Neural cell (in vitro differentiated cells): ENCODE data around the gene LDB3.

Source experiments
- CTCF ChIP-seq: fragments of 450-650 bp; IDR thresholded peaks from 2 replicates; pipeline ENCODE4 v1.5.1; 2014; ENCODE audit warnings: antibody characterized with exemption, mild to moderate bottlenecking, moderate library complexity; ENCODE audit not compliant: poor library complexity, severe bottlenecking
- POLR2AphosphoS5 ChIP-seq: IDR thresholded peaks from 2 replicates; pipeline ENCODE4 v1.6.1; 2012

- TF ChIP-seq CTCF (no peak), POLR2AphosphoS5 (no peak)
Measured at GRCh38 chr10:86693721-86694369, 25.5 kb downstream of the LDB3 start.
